H7 (cell line): ENCODE results near the gene GIMAP1. TPM values are rescaled to one million over a fixed set of nuclear protein-coding genes. Genes with fewer than 3 reads are reported as not detected.

ENCODE experiments used
- DNase-seq: peaks from one replicate; pipeline ENCODE4 v3.0.0; 2012
- H3K27me3 ChIP-seq: 2 replicates; pipeline ENCODE4 v1.6.0; 2011; ENCODE audit warnings: mild to moderate bottlenecking, low read length; ENCODE audit not compliant: control insufficient read depth, insufficient read depth
- H3K36me3 ChIP-seq: replicated peaks from 2 replicates; pipeline ENCODE4 v1.5.1; 2011; ENCODE audit warnings: low read length; ENCODE audit not compliant: control insufficient read depth, insufficient read depth
- H3K4me3 ChIP-seq: 2 replicates; pipeline ENCODE4 v1.5.1; 2011; ENCODE audit warnings: low read depth, mild to moderate bottlenecking, control low read depth, low read length, moderate library complexity; ENCODE audit not compliant: insufficient read depth
- total RNA-seq: library from RNA; depleted of rRNA; stranded (reverse); fragments of >200 nt; shearing (Covaris generic); gene quantifications from 2 replicates; pipeline ENCODE4 v1.2.3, GENCODE V29; 2014; rRNA removed

GIMAP1 gene
- total RNA-seq, 1 experiment from 2014 or later = not detected

DNA sequence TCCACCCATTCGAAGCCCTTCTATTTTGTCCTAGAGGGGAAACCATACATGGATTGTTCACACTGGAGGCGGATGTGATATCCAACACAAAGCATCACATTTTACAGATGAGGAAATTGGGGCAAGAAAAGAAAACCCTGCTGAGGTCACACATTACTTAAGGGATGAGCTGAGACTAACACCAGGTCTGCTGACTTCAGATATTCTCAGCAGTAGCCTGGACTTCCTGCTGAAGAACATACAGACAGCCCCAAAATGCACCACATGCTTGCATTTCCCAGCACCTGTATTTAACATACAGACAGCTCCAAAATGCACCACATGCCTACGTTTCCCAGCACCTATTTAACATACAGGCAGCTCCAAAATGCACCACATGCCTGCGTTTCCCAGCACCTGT lies 32.0 kb downstream of the GIMAP1 start:
- Histone ChIP-seq H3K27me3 (peaks cover 62% of the 10 kb centered on the region), H3K4me3 (no peak overlapping the region), H3K36me3 (no peaks in the 10 kb centered on the region)
- DNase-seq = no peak

GRCh38 chr7:150751702-150752101 lies 35.3 kb downstream of the GIMAP1 start:
- H3K27me3 ChIP-seq = peaks cover 34% of the 10 kb centered on the region
- no peaks in the 10 kb centered on the region for H3K36me3 ChIP-seq
- no peak overlapping the region for H3K4me3 ChIP-seq
- DNase-seq = no peak

- H3K36me3 ChIP-seq = no peaks in the 10 kb centered on the region
- H3K27me3 ChIP-seq = peaks cover 19% of the 10 kb centered on the region
- no peak for DNase-seq
- H3K4me3 ChIP-seq = no peak overlapping the region
These were observed 36.8 kb downstream of the GIMAP1 start for GRCh38 chr7:150753239-150753638.

- H3K36me3 ChIP-seq = no peaks in the 10 kb centered on the region
- DNase-seq = peak; percentile 68
- H3K4me3 ChIP-seq = no peak overlapping the region
- peaks cover 12% of the 10 kb centered on the region for H3K27me3 ChIP-seq
These were observed 37.6 kb downstream of the GIMAP1 start for GRCh38 chr7:150753826-150754603.

DNA sequence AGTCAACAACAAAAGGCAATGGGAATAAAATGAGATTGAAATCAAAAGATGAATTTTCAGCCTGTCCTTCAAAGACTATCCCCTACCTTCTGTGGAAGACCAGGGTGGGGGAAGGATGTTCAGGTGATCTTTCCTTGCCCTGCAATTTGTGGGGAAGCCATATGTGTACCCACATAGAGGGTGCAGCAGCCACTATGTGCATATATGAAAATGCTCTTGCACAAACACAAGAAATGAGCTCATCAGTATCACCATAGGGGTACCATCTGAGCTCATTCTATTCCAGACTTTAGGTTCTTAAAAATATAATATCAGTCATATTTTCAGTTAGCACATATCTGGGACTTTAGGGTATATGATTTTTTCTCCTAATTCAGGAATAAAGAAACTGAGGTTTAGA lies 38.5 kb downstream of the GIMAP1 start:
- Histone ChIP-seq H3K4me3 (no peak overlapping the region), H3K27me3 (peaks cover 5% of the 10 kb centered on the region; the same call in 1 of the 2 replicates), H3K36me3 (no peaks in the 10 kb centered on the region)
- no peak for DNase-seq

GRCh38 chr7:150755473-150756099 lies 39.2 kb downstream of the GIMAP1 start:
- Histone ChIP-seq H3K27me3 (peaks cover 5% of the 10 kb centered on the region; the same call in 1 of the 2 replicates), H3K4me3 (no peak overlapping the region)
- DNase-seq = no peak

DNA sequence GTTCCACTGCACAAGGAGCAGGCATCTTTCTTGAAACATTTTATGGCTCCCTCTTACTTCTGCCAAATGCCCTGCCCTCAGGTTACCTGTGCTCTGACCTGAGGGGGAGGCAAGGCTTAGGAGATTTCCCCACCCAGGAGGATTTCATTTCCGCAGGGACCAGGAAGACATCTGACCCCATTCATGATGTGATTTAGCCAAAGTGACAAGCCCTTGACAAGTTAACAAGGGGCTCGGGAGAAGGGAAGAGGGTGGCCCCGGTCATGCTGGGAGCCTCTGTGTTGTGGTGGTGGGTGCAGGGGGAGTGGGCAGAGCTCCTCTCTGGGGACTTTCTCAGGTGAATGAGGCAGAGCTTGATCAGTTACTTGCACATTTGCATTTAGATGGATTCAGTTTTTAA lies 39.8 kb downstream of the GIMAP1 start:
- no peak overlapping the region for H3K4me3 ChIP-seq
- no peaks in the 10 kb centered on the region for H3K36me3 ChIP-seq
- peaks cover 5% of the 10 kb centered on the region; the same call in 1 of the 2 replicates for H3K27me3 ChIP-seq
- DNase-seq = no peak

More at GRCh38 chr7:150755473-150756099, 39.2 kb downstream of the GIMAP1 start:
- no peaks in the 10 kb centered on the region for H3K36me3 ChIP-seq

DNA sequence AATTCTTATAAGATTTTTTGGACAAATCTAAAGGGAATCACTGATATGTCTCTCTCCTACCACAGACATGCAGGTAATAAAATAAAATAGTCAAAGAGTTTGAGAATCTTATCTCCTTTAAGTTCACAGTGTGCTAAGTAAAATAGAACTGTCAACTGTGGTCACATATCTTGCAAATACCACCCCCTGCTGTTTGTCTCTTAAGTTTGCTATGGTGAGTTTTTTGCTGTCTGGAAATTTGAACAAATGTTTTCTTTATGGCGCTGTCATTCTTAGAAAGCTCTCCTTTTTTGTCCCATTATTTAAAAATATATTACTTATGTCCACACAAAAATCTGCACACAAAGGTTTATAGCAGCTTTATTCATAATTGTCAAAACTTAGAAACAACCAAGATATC lies 40.4 kb downstream of the GIMAP1 start:
- peaks cover 2% of the 10 kb centered on the region; the same call in 1 of the 2 replicates for H3K27me3 ChIP-seq
- H3K36me3 ChIP-seq = no peaks in the 10 kb centered on the region
- no peak for DNase-seq
- no peak overlapping the region for H3K4me3 ChIP-seq

- DNase-seq = no peak
- no peaks in the 10 kb centered on the region; the same call in 1 of the 2 replicates for H3K27me3 ChIP-seq
- H3K36me3 ChIP-seq = no peaks in the 10 kb centered on the region
- no peak overlapping the region for H3K4me3 ChIP-seq
These were observed 43.1 kb downstream of the GIMAP1 start for GRCh38 chr7:150759479-150759878.

DNA sequence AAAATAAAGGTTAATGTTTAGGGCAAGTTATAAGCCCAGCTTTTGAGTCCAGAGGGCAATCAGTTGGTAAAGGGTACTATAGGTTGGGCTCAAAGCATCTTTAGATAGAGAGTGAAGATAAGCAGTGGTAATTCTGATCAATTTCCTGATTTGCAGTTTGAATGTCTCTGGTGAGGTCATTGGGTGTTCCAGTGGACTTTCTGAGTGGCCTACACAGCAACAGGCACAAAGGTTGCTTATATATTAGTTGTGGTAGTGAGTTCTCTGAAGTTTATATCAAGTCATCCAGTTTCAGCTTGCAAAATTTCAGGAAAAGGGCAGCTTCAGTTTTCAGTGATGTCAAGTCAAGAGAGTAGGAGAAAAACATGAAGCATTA lies 49.9 kb downstream of the GIMAP1 start:
- no peak for DNase-seq

GRCh38 chr7:150769768-150770167 lies 53.4 kb downstream of the GIMAP1 start:
- H3K36me3 ChIP-seq = no peaks in the 10 kb centered on the region
- no peak overlapping the region for H3K4me3 ChIP-seq
- DNase-seq = no peak
- no peaks in the 10 kb centered on the region for H3K27me3 ChIP-seq

More for the DNA sequence above, 49.9 kb downstream of the GIMAP1 start:
- H3K4me3 ChIP-seq = no peak overlapping the region
- H3K36me3 ChIP-seq = no peaks in the 10 kb centered on the region
- no peaks in the 10 kb centered on the region for H3K27me3 ChIP-seq

Other genes with a start within 250 kb of the GIMAP1 start
- not detected in 2 replicates for gene GIMAP7, start 201.7 kb upstream of the GIMAP1 start, total RNA-seq
- gene GIMAP4, start 149.2 kb upstream of the GIMAP1 start, total RNA-seq = not detected in 2 replicates
- not detected in 2 replicates for gene GIMAP6, start 84.2 kb upstream of the GIMAP1 start, total RNA-seq
- gene GIMAP2, start 30.9 kb upstream of the GIMAP1 start, total RNA-seq = not detected in 2 replicates
- gene GIMAP5, start 20.8 kb downstream of the GIMAP1 start, total RNA-seq = not detected in 2 replicates
- 0.37 and 0.80 TPM in 2 replicates for gene TMEM176B, start 83.8 kb downstream of the GIMAP1 start, total RNA-seq
- gene TMEM176A, start 84.2 kb downstream of the GIMAP1 start, total RNA-seq = not detected in 2 replicates
- not detected in 2 replicates for gene AOC1, start 135.9 kb downstream of the GIMAP1 start, total RNA-seq